Activated CD4-positive, CD25-positive, alpha-beta regulatory T cell treated with anti-CD3 and anti-CD28 coated beads, Interleukin-2, amount 50 U/mL, for 16 hours (primary cell): ENCODE measurements around the gene ZNF273.

Experiments used
- DNase-seq: peaks from one replicate; pipeline ENCODE4 v3.0.0-alpha.2; 2020; ENCODE audit warnings: low read depth, low spot score

The ZNF273 gene

DNA sequence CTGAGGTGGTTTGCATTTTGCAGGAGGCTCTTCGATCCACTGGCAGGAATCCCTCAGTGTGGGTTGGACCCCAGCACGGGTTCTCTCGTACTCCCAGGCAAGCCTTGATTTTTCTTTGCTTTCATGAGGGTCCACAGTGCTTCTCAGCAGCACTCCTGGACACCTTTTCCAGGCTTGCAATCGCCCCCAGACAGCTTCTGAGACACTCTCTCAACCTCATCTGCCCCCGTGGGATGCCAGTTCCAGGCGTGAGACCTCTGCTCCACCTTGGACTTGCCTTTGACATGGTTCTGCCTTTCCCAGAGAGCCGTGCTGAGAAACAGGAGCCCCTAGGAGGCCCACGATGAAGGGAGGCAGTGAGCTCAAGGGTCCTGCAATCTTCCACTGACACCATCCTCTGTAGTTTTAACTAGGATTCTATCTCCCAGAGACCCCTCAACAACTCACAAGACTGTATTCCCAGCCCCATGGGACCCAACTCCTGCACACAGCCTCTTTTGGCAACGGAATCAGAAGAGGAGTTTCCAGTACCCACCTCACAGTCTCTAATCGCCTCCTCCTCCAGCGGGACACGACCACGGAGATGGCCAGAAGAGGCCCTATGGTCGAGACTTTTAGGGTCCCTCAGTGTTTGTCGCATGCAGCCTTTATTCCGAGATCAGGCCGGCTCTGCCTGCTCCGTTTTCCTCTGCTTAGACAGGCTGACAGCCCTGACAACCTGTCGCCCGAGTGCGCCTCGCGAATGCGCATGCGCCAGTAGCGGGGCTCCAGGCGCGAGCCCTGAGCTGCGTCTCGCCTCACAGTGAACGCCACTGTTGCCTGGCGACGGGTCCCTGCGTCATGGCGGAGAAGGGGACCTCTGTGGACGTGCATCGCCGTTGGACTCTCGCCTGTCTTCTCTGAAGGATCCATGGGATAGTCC, 26.0 kb upstream of the ZNF273 start:
- DNase-seq, result peak; percentile 31

DNA sequence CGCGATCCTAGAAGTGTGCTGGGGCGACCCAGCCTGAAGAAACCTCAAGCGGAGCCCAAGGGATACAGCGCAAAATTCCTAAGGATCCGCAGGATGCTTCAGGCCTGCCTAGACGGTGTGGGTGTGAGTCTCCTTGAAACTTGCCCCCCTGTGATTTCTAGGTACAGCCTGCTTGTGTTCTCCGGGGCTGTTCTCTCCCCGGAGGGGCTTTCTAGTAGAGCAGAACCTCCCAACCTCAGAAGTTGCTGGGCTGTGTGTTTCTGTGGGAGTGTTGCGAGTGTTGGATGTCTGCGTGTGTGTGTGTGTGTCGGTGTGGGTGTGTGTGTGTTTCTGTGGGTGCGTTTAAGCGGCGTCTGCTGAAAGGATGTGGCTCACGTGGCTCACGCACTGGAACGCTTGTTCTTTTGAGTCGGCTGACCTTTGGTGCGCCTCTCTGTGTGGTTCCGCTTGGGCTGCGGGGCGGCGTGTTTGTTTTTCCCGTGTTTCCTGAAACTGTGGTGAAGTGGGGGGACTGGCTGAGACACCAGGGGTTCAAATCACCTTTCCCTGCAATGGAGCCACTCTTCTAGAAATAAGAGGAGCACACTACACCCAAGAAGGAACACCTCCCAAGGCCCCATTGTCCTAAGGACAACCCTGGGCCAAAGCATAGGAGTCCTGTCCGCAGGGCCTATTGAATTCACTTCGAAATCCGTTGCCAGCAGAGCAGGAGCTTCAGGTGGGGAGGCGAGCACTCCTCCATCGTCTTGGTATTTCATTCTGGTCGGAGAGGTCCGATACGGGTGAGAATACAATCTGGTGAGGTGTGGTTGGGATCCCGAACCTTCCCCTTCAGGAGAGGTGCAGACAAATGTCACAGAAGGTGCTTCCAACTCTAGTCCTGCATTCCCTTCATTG, 25.1 kb upstream of the ZNF273 start:
- DNase-seq, result no peak

DNA sequence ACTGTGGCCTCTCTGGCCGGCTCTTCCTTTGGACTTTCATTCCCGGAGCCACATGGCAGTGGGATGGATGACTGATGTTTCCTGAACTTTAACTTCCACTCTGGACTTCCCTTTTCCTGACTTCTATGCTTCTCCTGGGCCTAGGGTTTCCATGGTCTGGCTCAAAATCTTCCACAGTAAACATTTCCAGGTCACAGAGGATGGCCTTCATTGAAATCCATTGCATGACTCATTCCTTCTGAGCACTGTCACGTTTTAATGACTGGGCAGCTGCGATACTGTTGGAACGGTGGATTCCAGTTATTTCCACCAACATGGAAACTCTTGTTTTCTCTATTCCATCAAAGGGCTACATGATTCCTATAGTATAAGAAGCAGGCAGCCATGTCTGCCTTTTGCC, 24.4 kb upstream of the ZNF273 start:
- no peak for DNase-seq

DNA sequence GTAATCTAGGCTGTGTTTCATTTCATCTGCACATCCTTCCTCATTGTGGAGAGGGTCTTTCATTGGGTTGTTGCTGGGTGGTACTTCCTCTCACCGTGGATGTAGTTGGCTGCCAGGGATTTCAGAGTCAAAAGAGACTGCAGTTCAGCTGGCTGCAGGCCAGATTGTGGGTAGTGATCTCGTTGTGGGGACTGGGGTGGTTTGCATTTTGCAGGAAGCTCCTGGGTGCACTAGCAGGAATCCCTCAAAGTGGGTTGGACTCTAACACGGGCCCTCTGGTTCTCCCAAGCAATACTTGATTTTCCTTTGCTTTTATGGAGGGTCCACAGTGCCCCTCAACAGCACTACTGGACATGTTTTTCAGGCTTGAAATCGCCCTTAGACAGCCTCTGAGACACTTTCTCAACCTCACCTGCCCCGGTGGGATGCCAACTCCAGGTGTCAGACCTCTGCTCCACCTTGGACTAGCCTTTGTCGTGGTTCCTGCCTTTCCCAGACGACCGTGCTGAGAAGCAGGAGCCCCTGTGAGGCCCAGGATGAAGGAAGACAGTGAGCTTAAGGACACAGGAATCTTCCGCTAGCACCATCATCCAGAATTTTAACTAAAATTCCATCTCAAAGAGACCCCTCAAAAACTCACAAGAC, 23.9 kb upstream of the ZNF273 start:
- no peak for DNase-seq

DNA sequence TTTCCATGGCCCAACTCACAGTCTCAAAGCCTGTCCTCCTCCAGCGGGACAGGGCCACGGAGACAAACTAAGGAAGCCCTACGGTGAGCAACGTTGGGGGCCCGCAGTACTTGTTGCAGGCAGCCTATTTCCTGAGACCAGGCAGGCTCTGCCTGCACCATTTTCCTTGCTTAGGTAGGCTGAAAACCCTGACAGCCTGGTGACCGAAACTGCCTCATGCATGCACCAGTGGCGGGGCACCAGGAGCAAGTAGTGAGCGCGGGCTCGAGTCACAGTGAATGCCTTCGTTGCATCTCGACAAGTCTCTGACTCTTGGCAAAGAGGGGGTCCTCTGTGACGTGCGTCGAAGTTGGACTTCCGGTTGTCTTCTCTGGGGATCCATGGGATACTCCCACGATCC, 23.3 kb upstream of the ZNF273 start:
- DNase-seq, result no peak

DNA sequence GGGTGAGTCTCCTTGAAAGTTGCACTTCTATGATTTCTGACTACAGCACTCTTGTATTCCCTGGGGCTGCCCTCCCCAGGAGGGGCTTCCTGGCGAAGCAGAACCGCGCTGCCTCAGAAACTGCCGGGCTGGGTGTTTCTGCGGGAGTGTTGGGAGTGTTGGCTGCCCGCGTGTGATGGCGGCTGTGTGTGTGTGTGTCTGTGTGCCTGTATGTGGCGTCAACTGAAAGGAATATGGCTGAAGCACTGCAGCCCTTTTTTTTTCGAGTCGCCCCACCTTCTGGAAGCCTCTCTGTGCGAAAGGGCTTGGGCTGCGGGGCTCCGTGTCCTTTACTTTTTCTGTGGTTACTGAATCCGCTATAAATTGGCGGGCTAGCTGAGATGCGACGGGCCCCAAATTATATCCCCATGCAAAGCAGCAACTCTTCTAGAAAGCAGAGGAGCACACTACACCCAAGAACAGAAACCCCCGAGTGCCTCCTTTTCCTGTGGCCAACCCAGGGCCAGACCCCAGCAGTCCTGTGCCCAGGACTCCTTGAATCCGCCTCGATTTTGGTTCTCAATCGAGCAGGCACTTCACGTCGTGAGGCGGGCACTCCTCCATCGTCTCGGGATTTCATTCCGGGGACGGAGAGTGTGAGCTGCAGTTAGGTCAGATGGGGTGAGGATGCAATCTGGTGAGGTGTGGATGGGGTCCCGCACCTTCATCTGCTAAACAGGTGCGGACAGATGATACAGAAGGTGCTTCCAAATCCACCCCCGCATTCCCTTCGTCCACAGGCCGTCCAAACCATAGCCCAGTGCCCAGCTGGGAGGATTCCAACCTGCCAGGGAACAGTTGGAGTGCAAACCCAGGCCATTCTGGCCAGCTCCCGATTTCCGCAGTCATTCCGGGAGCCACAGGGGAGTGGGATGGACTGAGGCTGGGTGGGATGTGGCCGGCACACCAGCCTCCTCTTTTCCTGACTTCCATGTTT, 22.5 kb upstream of the ZNF273 start:
- DNase-seq, result no peak

DNA sequence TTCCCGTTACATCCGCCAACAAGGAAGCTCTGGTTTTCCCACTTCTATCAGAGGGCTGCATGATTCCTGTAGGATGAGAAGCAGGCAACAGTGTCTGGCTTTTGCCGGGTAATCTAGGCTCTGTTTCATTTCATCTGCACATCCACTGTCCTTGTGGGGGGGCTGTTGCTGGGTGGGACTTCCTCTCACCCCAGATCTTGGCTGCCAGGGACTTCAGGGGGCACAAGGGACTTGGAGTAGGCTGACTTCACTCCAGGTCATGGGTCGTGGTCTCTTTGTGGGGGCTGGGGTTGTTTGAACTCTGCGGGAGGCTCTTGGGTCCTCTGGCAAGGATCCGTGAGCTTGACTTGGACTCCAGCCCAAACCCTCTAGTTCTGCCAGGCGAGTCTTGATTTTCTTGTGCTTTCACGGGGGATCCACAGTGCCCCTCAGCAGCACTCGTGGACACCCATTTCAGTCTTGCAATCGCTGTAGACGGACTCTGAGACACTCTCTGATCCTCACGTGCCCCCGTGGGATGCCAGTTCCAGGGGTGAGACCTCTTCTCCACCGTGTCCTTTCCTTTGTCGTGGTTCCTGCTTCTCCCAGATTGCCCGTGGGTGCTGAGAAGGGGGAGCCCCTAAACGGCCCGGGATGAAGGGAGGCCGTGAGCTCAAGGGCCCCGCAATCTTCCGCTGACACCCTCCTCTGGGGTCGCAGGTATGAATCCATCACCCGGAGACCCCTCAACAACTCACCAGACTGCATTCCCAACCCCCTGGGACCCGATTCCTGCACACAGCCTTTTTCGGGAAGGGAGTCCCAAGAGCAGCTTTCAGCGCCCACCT, 21.4 kb upstream of the ZNF273 start:
- DNase-seq, result no peak

DNA sequence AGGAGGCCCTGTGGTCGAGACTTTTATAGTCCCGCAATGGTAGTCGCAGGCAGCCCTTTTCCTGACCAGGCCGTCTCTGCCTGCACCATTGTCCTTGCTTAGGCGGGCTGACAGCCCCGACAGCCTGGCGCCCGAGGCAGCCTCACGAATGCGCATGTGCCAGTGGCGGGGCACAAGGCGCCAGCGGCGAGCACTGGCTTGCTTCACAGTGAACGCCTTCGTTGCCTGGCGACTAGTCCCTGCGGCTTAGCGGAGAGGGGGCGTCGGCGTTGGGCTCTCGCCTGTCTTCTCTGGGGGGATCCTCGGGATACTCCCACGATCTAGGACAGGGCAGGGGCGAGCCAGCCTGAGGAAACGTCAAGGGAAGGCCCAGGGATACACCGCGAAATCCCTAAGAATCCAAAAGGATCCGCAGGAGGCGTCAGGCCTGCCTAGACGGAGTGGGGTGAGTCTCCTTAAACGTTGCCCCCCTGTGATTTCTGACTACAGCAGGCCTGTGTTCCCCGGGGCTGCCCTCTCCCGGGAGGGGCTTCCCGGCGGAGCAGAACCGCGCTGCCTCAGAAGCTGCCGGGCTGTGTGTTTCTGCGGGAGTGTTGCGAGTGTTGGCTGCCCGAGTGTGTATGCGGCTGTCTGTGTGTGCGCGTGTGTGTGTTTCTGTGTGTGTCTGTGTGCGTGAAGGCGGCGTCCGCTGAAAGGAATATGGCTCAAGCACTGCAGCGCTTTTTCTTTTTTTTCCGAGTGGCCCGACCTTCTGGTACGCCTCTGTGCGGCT, 20.5 kb upstream of the ZNF273 start:
- DNase-seq, result no peak

DNA sequence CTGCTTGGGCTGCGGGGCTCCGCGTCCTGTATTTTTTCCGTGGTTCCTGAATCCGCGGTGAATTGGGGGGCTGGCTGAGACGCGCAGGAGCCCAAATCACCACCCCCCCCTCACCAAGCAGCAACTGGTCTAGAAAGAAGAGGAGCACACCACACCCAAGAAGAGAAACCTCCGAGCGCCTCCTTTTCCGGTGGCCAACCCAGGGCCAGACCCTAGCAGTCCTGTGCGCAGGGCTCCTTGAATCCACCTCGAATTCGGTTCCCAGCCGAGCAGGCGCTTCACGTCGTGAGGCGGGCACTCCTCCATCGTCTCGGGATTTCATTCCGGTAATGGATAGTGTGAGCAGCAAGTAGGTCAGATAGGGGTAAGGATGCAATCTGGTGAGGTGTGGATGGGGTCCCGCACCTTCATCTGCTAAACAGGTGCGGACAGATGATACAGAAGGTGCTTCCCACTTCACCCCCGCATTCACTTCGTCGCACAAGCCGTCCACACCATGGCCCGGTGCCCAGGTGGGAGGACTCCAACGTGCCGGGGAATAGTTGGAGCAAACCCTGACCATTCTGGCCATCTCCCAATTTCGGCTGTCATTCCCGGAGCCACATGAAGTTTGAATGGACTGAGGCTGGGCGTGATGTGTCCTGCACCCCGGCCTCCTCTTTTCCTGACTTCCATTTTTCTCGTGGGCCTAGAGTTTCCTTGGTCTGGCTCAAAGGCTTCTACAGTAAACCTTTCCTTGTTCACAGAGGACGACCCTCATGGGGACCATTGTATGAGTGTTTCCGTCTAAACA, 19.8 kb upstream of the ZNF273 start:
- no peak for DNase-seq

DNA sequence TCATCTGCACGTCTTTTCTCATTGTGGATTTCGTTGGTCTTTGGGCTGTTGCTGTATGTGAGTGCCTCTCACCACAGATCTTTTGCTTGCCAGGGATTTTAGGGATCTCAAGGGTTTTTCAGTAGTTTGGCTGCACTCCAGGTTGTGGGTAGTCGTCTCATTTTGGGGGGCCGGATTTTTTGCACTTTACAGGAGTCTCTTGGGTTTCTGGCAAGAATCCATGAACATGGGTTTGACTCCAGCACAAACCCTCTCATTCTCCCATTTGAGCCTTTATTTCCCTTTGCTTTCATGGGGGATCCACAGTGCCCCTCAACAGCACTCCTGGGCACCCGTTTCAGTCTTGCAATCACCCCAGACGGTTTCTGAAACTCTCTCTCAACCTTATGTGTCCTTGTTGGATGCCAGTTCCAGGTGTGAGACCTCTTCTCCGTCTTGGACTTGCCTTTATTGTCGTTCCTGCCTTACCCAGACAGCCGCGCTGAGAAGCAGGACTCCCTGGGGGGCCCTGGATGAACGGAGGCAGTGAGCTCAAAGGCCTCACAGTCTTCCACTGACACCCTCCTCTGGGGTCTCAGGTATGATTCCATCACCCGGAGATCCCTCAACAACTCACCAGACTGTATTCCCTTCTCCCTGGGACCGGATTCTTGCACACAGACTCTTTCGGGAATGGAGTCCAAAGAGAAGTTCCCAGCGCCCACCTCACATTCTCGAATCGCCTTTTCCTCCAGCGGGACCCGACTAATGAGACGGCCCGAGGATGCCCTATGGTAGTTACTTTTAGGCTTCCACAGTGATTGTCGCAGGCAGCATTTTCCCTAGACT, 18.8 kb upstream of the ZNF273 start:
- DNase-seq, result no peak

DNA sequence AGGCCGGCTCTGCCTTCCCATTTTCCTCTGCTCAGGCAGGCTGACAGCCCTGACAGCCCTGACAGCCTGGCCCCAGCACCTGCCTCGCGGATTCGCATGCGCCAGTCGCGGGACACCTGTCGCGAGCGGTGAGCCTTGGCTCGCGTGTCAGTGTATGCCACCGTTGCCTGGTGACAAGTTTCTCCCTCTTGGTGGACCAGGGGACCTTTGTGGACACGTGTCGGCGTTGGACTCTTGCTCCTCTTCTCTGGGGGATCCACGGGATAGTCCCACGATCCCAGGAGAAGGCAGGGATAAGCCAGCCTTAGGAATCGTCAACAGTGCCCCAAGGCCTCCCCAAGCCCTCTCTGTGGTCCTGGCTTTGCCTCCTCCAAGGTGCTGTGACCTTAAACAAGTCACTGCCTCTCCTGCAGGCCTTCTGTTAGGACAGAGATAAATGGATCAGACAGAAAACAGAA, 18.1 kb upstream of the ZNF273 start:
- no peak for DNase-seq

DNA sequence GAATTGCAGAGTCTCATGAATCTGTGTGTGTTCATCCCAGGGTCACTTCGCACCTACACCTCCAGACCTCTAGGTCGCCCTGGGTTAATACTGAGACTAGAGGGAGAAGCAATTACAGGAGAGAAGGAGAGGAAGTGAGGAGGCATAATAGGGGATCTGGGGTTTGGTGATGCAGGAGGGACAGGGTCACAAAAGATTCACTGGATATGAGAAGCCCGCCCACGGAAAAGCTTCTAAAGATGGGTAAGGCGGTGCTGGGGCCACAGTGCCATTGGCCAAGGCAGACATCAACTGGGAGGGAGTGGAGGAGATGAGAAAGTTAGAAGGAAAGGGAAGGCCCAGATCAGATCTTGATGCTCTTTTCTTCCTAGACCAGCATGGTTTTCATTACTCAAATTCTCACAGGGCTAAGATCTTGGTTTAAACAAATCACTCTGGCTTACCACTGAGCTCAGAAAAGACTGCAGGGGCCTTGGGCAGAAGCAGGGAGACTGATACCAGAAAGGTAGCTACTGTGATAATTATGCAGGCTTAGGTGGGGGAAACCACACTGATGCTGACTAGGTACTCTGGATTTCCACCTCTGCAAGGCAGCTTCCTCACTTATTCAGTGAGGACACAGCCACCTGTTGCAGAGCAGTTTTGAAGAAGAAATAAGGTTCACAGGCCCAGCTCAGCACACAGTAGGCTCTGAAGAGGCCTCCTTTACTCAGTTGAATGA, 17.4 kb upstream of the ZNF273 start:
- no peak for DNase-seq

DNA sequence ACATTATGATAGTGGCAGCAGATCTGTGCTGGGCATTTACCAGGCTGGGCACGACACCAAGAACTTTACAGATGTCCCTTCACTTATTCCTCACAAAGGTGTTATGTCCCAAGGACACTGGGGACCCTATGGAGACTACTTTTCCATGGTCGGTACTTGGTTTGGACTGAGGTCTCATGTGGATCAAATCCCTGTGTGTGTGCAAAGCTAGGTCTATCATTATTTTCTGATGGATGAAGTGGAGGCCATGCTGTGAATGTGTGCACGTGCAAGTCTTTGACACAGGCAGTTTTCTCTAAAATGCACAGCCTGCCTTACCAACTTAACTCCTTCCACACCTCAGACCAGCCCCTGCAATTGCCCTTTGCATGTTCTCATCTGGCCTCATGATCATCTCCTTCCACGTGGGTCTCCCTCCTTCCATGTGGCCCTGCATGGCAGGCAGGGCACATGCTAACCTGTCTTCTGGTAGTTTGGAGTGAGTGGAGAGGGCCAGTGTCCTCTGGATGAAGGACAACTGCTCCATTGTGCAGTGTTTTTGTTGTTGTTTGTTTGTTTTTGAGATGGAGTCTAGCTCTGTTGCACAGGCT, 16.0 kb upstream of the ZNF273 start:
- DNase-seq, result no peak

DNA sequence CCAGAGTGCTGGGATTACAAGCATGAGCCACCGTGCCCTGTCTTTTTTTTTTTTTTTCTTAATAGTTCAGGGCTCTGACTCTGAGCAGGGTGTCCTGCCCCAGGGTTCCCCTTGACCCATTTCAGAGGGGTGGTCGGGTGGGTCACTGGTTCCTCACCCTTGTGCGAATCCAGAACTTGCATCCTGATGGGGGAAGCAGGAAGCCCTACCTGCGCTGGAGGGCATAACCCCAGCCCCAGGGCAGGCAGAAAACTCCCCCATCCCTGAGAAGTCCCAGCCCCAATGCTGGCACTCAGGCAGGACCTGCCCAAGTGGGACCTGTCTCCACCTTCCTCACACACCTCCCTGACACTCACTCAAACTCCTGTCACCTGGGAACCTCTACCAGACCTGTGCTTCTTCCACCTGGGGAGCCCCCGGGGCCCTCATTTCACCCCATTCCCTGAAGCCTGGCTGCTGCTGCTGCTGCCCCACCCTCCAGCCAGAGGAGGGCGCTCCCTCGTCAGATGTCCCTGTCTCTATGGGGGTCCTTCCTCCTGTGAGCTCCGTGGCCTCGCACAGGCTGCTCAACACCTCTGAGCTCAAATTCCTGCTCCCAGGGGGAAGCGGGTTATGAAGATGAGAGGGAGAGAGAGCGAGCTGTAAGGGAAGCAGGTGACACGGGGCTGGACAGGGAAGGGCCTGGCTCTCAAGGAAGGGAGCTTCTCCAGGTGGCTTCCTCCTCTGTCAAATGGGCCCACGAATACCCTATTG, 15.1 kb upstream of the ZNF273 start:
- DNase-seq, result no peak

DNA sequence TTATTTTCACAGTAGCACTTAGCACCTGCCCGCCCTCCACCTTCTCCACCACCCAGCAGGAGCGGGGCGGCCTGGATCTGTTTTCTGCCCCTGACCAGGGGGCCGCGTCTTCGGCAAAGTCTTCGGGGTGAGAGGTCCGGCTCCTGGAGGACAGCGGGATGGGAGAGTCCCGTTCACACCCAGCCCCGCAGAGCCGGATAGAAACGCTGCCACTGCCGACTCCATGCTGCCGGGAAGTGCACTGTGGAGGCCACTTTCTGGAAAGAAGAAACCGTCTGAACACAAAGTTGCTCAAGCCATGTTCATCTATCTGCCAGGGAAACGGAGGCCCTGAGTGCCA, 14.5 kb upstream of the ZNF273 start:
- no peak for DNase-seq
